Measurements from ENCODE around the gene EOLA1. TPM values are rescaled to one million over a fixed set of nuclear protein-coding genes. Genes with fewer than 3 reads are reported as not detected.
"Not testable (repeated sequence)": the region's sequence is repeated elsewhere in the genome, so short reads cannot be mapped to it uniquely, and the experiment has no call there.

EOLA1 gene
- polyA plus RNA-seq, 2 of the 4 experiments (the other 2 are of a cell fraction) = 14.5 to 23.3 TPM

- no peak for FAIRE-seq
- DNase-seq (ENCODE audit: low read depth in 1 of 2, low spot score in 1 of 2) = no peak
- no peak for ATAC-seq
- H3K27ac ChIP-seq = no peak overlapping the region
- TF ChIP-seq RNF2 (IDR thresholded peaks at IDR 0.05; ENCODE audit: borderline replicate concordance, low read depth) = no peak
- no peak for TF ChIP-seq POLR2A (IDR thresholded peaks at IDR 0.05; ENCODE audit: low read length)
- no peak for TF ChIP-seq FOSL2 (IDR thresholded peaks at IDR 0.05)
- TF ChIP-seq FOSL2 (CRISPR knock-in tag; IDR thresholded peaks at IDR 0.05) = no peak
- no peak for TF ChIP-seq POLR2AphosphoS2 (conservative IDR thresholded peaks at IDR 0.05; ENCODE audit: low read length)
- WGBS (ENCODE audit: missing lambda C conversion rate) = 74% methylated on average over 9 of the region's 9 CpGs
- peaks cover 10% of the 10 kb centered on the region; the same call in 2 of the 3 replicates for H3K4me1 ChIP-seq
- H3K4me3 ChIP-seq = no peak overlapping the region
- H3K9me3 ChIP-seq = no peaks in the 10 kb centered on the region
- ChIA-PET CTCF (interaction anchor here (1.0 to 2.6 kb wide), 2 partner anchors 9 to 20 kb away, joined by 3 to 40 read pairs; partner anchors contain the start of gene EOLA1), POLR2A (interaction anchor here (2.0 to 2.6 kb wide), 2 partner anchors 17 to 19 kb away, joined by 13 read pairs; partner anchors contain the start of genes EOLA1 and IDS)
- H3K4me2 ChIP-seq = no peak overlapping the region
Measured at GRCh38 chrX:149521438-149521837, 19.4 kb upstream of the EOLA1 start.

- H3K4me2 ChIP-seq = peak overlapping the region; percentile 30
- peak in 1 of 2 experiments; percentile 58 for DNase-seq (ENCODE audit: low read depth in 1 of 2, low spot score in 1 of 2)
- FAIRE-seq = no peak
- no peak overlapping the region for H3K27ac ChIP-seq
- POLR2A ChIA-PET = interaction anchor here (2.0 to 2.6 kb wide), 2 partner anchors 17 to 19 kb away, joined by 13 read pairs; partner anchors contain the start of genes EOLA1 and IDS
- H3K4me1 ChIP-seq = peaks cover 10% of the 10 kb centered on the region; the same call in 2 of the 3 replicates
- WGBS (ENCODE audit: missing lambda C conversion rate) = 40% methylated on average over 1 of the region's 2 CpGs
- H3K9me3 ChIP-seq = no peaks in the 10 kb centered on the region
- no peak overlapping the region for H3K4me3 ChIP-seq
- no peak for TF ChIP-seq POLR2AphosphoS2 (conservative IDR thresholded peaks at IDR 0.05; ENCODE audit: low read length)
- TF ChIP-seq RFX5 (IDR thresholded peaks at IDR 0.05) = no peak
- ATAC-seq = peak; percentile 10 to 16; a peak in 3 of 6 replicates
- CTCF ChIA-PET = interaction anchor here (2.6 kb wide), 1 partner anchor 11 kb away, joined by 40 read pairs; no protein-coding TSS in a partner anchor
Measured at GRCh38 chrX:149522916-149523315, 17.9 kb upstream of the EOLA1 start.

GRCh38 chrX:149525389-149525788 lies 15.4 kb upstream of the EOLA1 start:
- H3K4me3 ChIP-seq, H3K27ac ChIP-seq, FAIRE-seq, H3K4me2 ChIP-seq, POLR2A ChIA-PET, H3K9me3 ChIP-seq: not testable (repeated sequence)
- ATAC-seq (peak; percentile 90 to 91), DNase-seq (ENCODE audit: low read depth in 1 of 2, low spot score in 1 of 2) (peak in 1 of 2 experiments; percentile 66)
- CTCF ChIA-PET = interaction anchor here (1.9 kb wide), 1 partner anchor 13 kb away, joined by 5 read pairs; no protein-coding TSS in a partner anchor
- peaks cover 10% of the 10 kb centered on the region; the same call in 2 of the 3 replicates for H3K4me1 ChIP-seq
- WGBS (ENCODE audit: missing lambda C conversion rate) = 33% methylated on average over 2 of the region's 10 CpGs

- CTCF ChIA-PET = interaction anchor here (1.0 kb wide), 1 partner anchor 14 kb away, joined by 5 read pairs; no protein-coding TSS in a partner anchor
- DNase-seq (ENCODE audit: low read depth in 1 of 2, low spot score in 1 of 2); FAIRE-seq; POLR2A ChIA-PET; H3K4me3 ChIP-seq; H3K4me2 ChIP-seq; H3K9me3 ChIP-seq: not testable (repeated sequence)
- peaks cover 10% of the 10 kb centered on the region; the same call in 2 of the 3 replicates for H3K4me1 ChIP-seq
- WGBS (ENCODE audit: missing lambda C conversion rate) = 82% methylated on average over 5 of the region's 5 CpGs
- H3K27ac ChIP-seq = 0 out of 6 replicates have a peak overlapping the region, but pooled peaks of 1 of the 2 experiments have one; percentile 24
- ATAC-seq = peak in 1 of 2 experiments; percentile 16; a peak in 3 of 6 replicates
Measured at GRCh38 chrX:149525903-149526302, 14.9 kb upstream of the EOLA1 start.

GRCh38 chrX:149526318-149527033 lies 14.3 kb upstream of the EOLA1 start:
- DNase-seq (ENCODE audit: low read depth in 1 of 2, low spot score in 1 of 2); H3K9me3 ChIP-seq; POLR2A ChIA-PET; H3K27ac ChIP-seq; ATAC-seq; H3K4me2 ChIP-seq; H3K4me3 ChIP-seq: not testable (repeated sequence)
- peaks cover 10% of the 10 kb centered on the region; the same call in 2 of the 3 replicates for H3K4me1 ChIP-seq
- CTCF ChIA-PET = interaction anchor here (0.8 to 1.0 kb wide), 2 partner anchors 15 to 242 kb away, joined by 3 to 5 read pairs; no protein-coding TSS in a partner anchor
- FAIRE-seq = peak; percentile 7
- 98% methylated on average over 5 of the region's 13 CpGs for WGBS (ENCODE audit: missing lambda C conversion rate)

GRCh38 chrX:149527705-149528104 lies 13.1 kb upstream of the EOLA1 start:
- CTCF ChIA-PET = interaction anchor here (1.0 to 3.3 kb wide), 4 partner anchors 9 to 32 kb away, joined by 3 to 21 read pairs (median 4); partner anchors contain the start of gene EOLA1
- POLR2A ChIA-PET = interaction anchor here (1.0 kb wide), 1 partner anchor 12 kb away, joined by 3 read pairs; no protein-coding TSS in a partner anchor
- H3K9me3 ChIP-seq = no peaks in the 10 kb centered on the region
- TF ChIP-seq RAD21 (conservative IDR thresholded peaks at IDR 0.05 in 1 of 2, IDR thresholded peaks at IDR 0.05 in 1 of 2) (peak; percentile 13 to 28; a peak in 1 of 5 replicates), CTCF (IDR thresholded peaks at IDR 0.05) (0 out of 3 replicates have a peak, but pooled peaks have one; percentile 33), CBX2 (IDR thresholded peaks at IDR 0.05; ENCODE audit: borderline replicate concordance, low read depth) (no peak), CHD4 (IDR thresholded peaks at IDR 0.05; ENCODE audit: borderline replicate concordance) (no peak), ZC3H11A (IDR thresholded peaks at IDR 0.05) (no peak), SMC3 (IDR thresholded peaks at IDR 0.05) (peak; percentile 16; the same call in 1 of the 3 replicates), MAFK (IDR thresholded peaks at IDR 0.05; ENCODE audit: partially characterized antibody) (peak; percentile 3)
- ATAC-seq (peak; percentile 33 to 68; a peak in 4 of 6 replicates), DNase-seq (ENCODE audit: low read depth in 1 of 2, low spot score in 1 of 2) (peak; percentile 20 to 53), FAIRE-seq (peak; percentile 89)
- H3K4me3 ChIP-seq = no peak overlapping the region
- H3K27ac ChIP-seq = no peak overlapping the region
- WGBS (ENCODE audit: missing lambda C conversion rate) = 65% methylated on average over 1 of the region's 1 CpG
- H3K4me1 ChIP-seq = peaks cover 6% of the 10 kb centered on the region; the same call in 2 of the 3 replicates
- no peak overlapping the region for H3K4me2 ChIP-seq
